HepG2 (cell line): Measurements from ENCODE around the gene PPOX. TPM values are rescaled to one million over a fixed set of nuclear protein-coding genes. Genes with fewer than 3 reads are reported as not detected.

ENCODE experiments used
- ATAC-seq: fragments of 200-7000 bp; cut with Tn5 transposase; 3 replicates; pipeline ENCODE4 v1.9.1; 2020; ENCODE audit warnings: mild to moderate bottlenecking, moderate library complexity
- BruUV-seq: library from RNA; stranded (reverse); fragments of 400-500 nt; replicated peaks from 2 replicates; lab custom pipeline; 2021; lab: Mats Ljungman, UMichigan
- CTCF ChIA-PET: fragments of 300-600 bp; formaldehyde crosslinking; extraction: SDS; loops from one replicate; lab custom pipeline; 2021; ENCODE audit warnings: low total read pairs, inconsistent platforms, low intra/inter-chr PET ratio; lab: Yijun Ruan, JAX
- POLR2A ChIA-PET: fragments of 350-600 bp; sonication (Branson Sonifier 250); formaldehyde crosslinking; loops from one replicate; lab custom pipeline; 2020; ENCODE audit warnings: antibody characterized with exemption, inconsistent platforms; lab: Yijun Ruan, JAX
- DNase-seq: peaks from one replicate; pipeline ENCODE4 v3.0.0-alpha.2; 2015; ENCODE audit warnings: low spot score
- FAIRE-seq: peaks from 3 replicates; lab custom pipeline; 2011; peaks lifted over from hg19 to GRCh38; lab: Jason Lieb, UNC
- H2AFZ ChIP-seq: one replicate; pipeline ENCODE4 v1.6.1; 2011; ENCODE audit warnings: low read length, inconsistent platforms
- H3K27ac ChIP-seq: fragments of 300-600 bp; 3 replicates; pipeline ENCODE4 v1.8.0; 2011; ENCODE audit warnings: mixed run types, mild to moderate bottlenecking, mixed read lengths, low read length, inconsistent platforms; ENCODE audit not compliant: insufficient read depth; ENCODE audit errors: extremely low read length
- H3K27me3 ChIP-seq, 2 experiments: fragments of 200-600 bp in 1 of 2; 2 replicates in 1 of 2; 3 replicates in 1 of 2; pipeline versions ENCODE4 v1.6.0 to v1.8.0; 2011; ENCODE audit warnings: low read length in 2 of 2, mild to moderate bottlenecking in 2 of 2, moderate library complexity in 2 of 2, inconsistent platforms in 1 of 2; ENCODE audit not compliant: insufficient read depth in 2 of 2, control insufficient read depth in 1 of 2
- H3K36me3 ChIP-seq, 2 experiments: fragments of 200-600 bp in 1 of 2; replicated peaks in 1 of 2; 2 replicates in 1 of 2; 3 replicates in 1 of 2; pipeline versions ENCODE4 v1.5.1 to v1.8.0; 2011; ENCODE audit warnings: low read length in 2 of 2, inconsistent platforms in 1 of 2; ENCODE audit not compliant: insufficient read depth in 2 of 2, control insufficient read depth in 1 of 2
- H3K4me1 ChIP-seq: 2 replicates; pipeline ENCODE4 v1.5.1; 2012; ENCODE audit warnings: low read length, inconsistent platforms; ENCODE audit not compliant: insufficient read depth
- H3K4me2 ChIP-seq: 2 replicates; pipeline ENCODE4 v1.6.0; 2011; ENCODE audit warnings: low read depth, low read length, inconsistent platforms
- H3K4me3 ChIP-seq, 3 experiments: fragments of 200-600 bp in 1 of 3; sonication (generic), shearing (Covaris generic) in 1 of 3; replicated peaks in 1 of 3; 2 replicates each; pipeline ENCODE4 v1.5.1; 2011 to 2016; ENCODE audit warnings: low read length in 3 of 3, inconsistent platforms in 2 of 3, low read depth in 2 of 3, mild to moderate bottlenecking in 2 of 3, control low read depth in 1 of 3, mixed read lengths in 1 of 3; ENCODE audit not compliant: insufficient read depth in 1 of 3
- H3K79me2 ChIP-seq: one replicate; pipeline ENCODE4 v1.6.1; 2011; ENCODE audit warnings: low read length, inconsistent platforms; ENCODE audit not compliant: insufficient read depth
- H3K9ac ChIP-seq: 2 replicates; pipeline ENCODE4 v1.6.0; 2011; ENCODE audit warnings: mild to moderate bottlenecking, low read depth, low read length, inconsistent platforms; ENCODE audit not compliant: insufficient read depth
- H3K9me3 ChIP-seq: 2 replicates; pipeline ENCODE4 v1.5.1; 2012; ENCODE audit warnings: mild to moderate bottlenecking, low read length
- H4K20me1 ChIP-seq: 2 replicates; pipeline ENCODE4 v1.6.0; 2011; ENCODE audit warnings: inconsistent platforms, mild to moderate bottlenecking, low read length, moderate library complexity; ENCODE audit not compliant: insufficient read depth
- ARID3A ChIP-seq: IDR thresholded peaks from 2 replicates; pipeline ENCODE4 v1.6.1; 2012; ENCODE audit warnings: low read depth, low read length, improper control_type of control experiment
- ASH2L ChIP-seq: fragments of 300-600, 200-600 bp; sonication (generic); IDR thresholded peaks from 2 replicates; pipeline ENCODE4 v1.7.0; 2017; ENCODE audit warnings: low read depth, mild to moderate bottlenecking, moderate library complexity, mixed read lengths, low read length; ENCODE audit not compliant: insufficient read length
- BCL6 ChIP-seq: IDR thresholded peaks from 2 replicates; pipeline ENCODE4 v1.6.1; 2016; ENCODE audit warnings: missing genetic modification reagents, missing compliant biosample characterization
- BORCS8-MEF2B ChIP-seq: sonication (generic); formaldehyde crosslinking; IDR thresholded peaks from 2 replicates; pipeline ENCODE4 v1.8.0; 2022; ENCODE audit warnings: mild to moderate bottlenecking, missing genetic modification reagents
- FOXA1 ChIP-seq, 2 experiments: fragments of 450-650 bp in 1 of 2; sonication (generic) in 1 of 2; formaldehyde crosslinking in 1 of 2; IDR thresholded peaks; 2 replicates each; pipeline versions ENCODE4 v1.4.0 to v1.6.1; 2016 to 2020; ENCODE audit warnings: missing genetic modification reagents in 1 of 2
- MAZ ChIP-seq, 2 experiments: sonication (generic) in 1 of 2; formaldehyde crosslinking in 1 of 2; IDR thresholded peaks; 2 replicates each; pipeline versions ENCODE4 v1.5.0 to v1.6.1; 2012 to 2020; ENCODE audit warnings: low read depth in 2 of 2, mild to moderate bottlenecking in 2 of 2, borderline replicate concordance in 1 of 2, improper control_type of control experiment in 1 of 2, low read length in 1 of 2, missing genetic modification reagents in 1 of 2, moderate library complexity in 1 of 2
- PHF21A ChIP-seq: sonication (generic); formaldehyde crosslinking; IDR thresholded peaks from 2 replicates; pipeline ENCODE4 v1.5.0; 2020; ENCODE audit warnings: mild to moderate bottlenecking, missing genetic modification reagents
- POLR2AphosphoS5 ChIP-seq: IDR thresholded peaks from 2 replicates; pipeline ENCODE4 v1.6.1; 2012; ENCODE audit warnings: low read depth, low read length
- PRMT3 ChIP-seq: sonication (generic); formaldehyde crosslinking; IDR thresholded peaks from 2 replicates; pipeline ENCODE4 v1.8.1; 2022; ENCODE audit warnings: low read depth, mild to moderate bottlenecking, moderate library complexity, missing genetic modification reagents, borderline replicate concordance
- REL ChIP-seq: sonication (generic); formaldehyde crosslinking; conservative IDR thresholded peaks from 2 replicates; pipeline ENCODE4 v1.8.0; 2022; ENCODE audit warnings: mild to moderate bottlenecking, missing genetic modification reagents, moderate library complexity
- ZBTB42 ChIP-seq: sonication (generic); formaldehyde crosslinking; IDR thresholded peaks from 2 replicates; pipeline ENCODE4 v1.5.0; 2020; ENCODE audit warnings: mild to moderate bottlenecking, missing genetic modification reagents
- ZKSCAN1 ChIP-seq: fragments of 150-350 bp; IDR thresholded peaks from 2 replicates; pipeline ENCODE4 v1.6.1; 2014; ENCODE audit warnings: low read length
- WGBS: methylation state at CpG from one replicate; pipeline ENCODE4 v1.1.6; 2017; ENCODE audit warnings: low lambda C conversion rate; 5-methylcytosine and 5-hydroxymethylcytosine counted together
- in situ Hi-C: cut with HindIII; loops from 2 replicates; pipeline ENCODE4 v1.10.0; 2017; ENCODE audit warnings: low pct_unique_long_range_greater_than_20kb; ENCODE audit not compliant: extremely low pct_ligation_motif_present
- intact Hi-C: fragments of 100-400 bp; cut with micrococcal nuclease; formaldehyde crosslinking; loops from one replicate; pipeline ENCODE4 v1.10.0; 2022; ENCODE audit not compliant: unreplicated experiment
- polyA plus RNA-seq, 8 experiments: library from polyadenylated mRNA; depleted of rRNA in 3 of 8; stranded (reverse) in 7 of 8; unstranded in 1 of 8; fragments of >200 nt; fragmentation: Illumina TruSeq in 4 of 8; extraction: Trizol in 4 of 8; gene quantifications; 2 replicates each; pipeline versions ENCODE4 v1.2.1 to v1.2.3, GENCODE V29; 2011 to 2016; ENCODE audit warnings: low read depth in 4 of 8, missing spikeins in 1 of 8, mixed read lengths in 1 of 8; ENCODE audit not compliant: insufficient read depth in 1 of 8
- total RNA-seq, 5 experiments: library from RNA; depleted of rRNA; stranded (reverse); fragments of >200 nt; fragmentation: Illumina TruSeq; extraction: Trizol; gene quantifications; 2 replicates each; pipeline ENCODE4 v1.2.3, GENCODE V29; 2016; ENCODE audit warnings: low read depth in 1 of 5
- TF ChIP-seq, protein P1 (sequence below): sonication (generic); formaldehyde crosslinking; IDR thresholded peaks from 2 replicates; pipeline ENCODE4 v1.9.0; 2021; ENCODE audit warnings: missing genetic modification reagents, borderline replicate concordance
- TF ChIP-seq, protein P2 (sequence below): sonication (generic); formaldehyde crosslinking; IDR thresholded peaks from 2 replicates; pipeline ENCODE4 v1.5.0; 2020; ENCODE audit warnings: missing genetic modification reagents
- TF ChIP-seq, protein P3 (sequence below): sonication (generic); IDR thresholded peaks from 2 replicates; pipeline ENCODE4 v1.6.1; 2016; ENCODE audit warnings: low read depth, borderline replicate concordance

Gene PPOX
- total and polyA plus RNA-seq, 2 of the 13 experiments (the other 11 are each of a cell fraction or from before 2014, with no cell fraction given), result 15.5 to 27.7 TPM

DNA sequence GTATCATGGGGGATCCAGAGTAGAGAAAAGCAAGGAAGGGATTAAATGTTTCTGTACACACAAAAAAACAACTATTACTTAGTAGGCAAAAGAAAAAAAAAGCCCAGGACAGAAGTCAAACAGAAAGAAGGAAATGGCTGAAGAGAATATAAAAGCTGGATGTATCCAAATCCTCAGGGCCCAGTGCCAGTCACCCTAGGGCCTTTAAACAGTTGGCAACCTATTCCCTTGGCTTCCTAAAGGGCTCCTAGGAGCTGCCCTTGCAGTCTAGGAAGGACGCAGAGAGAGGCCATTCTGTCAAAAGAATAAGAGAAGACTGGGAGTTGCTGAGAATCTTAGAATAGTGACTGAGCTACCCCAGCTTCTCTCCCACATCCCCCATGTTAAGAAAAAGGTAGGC lies 6.1 kb downstream of the PPOX start (continued):
- TF ChIP-seq, protein P1, sequence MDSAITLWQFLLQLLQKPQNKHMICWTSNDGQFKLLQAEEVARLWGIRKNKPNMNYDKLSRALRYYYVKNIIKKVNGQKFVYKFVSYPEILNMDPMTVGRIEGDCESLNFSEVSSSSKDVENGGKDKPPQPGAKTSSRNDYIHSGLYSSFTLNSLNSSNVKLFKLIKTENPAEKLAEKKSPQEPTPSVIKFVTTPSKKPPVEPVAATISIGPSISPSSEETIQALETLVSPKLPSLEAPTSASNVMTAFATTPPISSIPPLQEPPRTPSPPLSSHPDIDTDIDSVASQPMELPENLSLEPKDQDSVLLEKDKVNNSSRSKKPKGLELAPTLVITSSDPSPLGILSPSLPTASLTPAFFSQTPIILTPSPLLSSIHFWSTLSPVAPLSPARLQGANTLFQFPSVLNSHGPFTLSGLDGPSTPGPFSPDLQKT (CRISPR knock-in tag), result no peak
- no peak for TF ChIP-seq BORCS8-MEF2B (CRISPR knock-in tag)
- no peak for TF ChIP-seq PRMT3 (CRISPR knock-in tag)
- no peak for TF ChIP-seq MAZ (IDR thresholded peaks at IDR 0.05; ENCODE audit: borderline replicate concordance, low read depth, low read length)
- no peak for TF ChIP-seq MAZ (CRISPR knock-in tag; IDR thresholded peaks at IDR 0.05; ENCODE audit: low read depth)
- TF ChIP-seq, all 625 proteins: peak for 0

GRCh38 chr1:161172776-161173376 lies 6.7 kb downstream of the PPOX start:
- CTCF ChIA-PET, result no interaction called here
- in situ Hi-C loops, result no loop called here
- TF ChIP-seq PHF21A (no peak), REL (CRISPR knock-in tag) (no peak), POLR2AphosphoS5 (no peak), ZKSCAN1 (no peak), ARID3A (no peak), ASH2L (no peak), ZBTB42 (no peak), FOXA1 (IDR thresholded peaks at IDR 0.05) (no peak), FOXA1 (CRISPR knock-in tag; IDR thresholded peaks at IDR 0.05) (no peak), BCL6 (CRISPR knock-in tag) (no peak)
- TF ChIP-seq, protein P2, sequence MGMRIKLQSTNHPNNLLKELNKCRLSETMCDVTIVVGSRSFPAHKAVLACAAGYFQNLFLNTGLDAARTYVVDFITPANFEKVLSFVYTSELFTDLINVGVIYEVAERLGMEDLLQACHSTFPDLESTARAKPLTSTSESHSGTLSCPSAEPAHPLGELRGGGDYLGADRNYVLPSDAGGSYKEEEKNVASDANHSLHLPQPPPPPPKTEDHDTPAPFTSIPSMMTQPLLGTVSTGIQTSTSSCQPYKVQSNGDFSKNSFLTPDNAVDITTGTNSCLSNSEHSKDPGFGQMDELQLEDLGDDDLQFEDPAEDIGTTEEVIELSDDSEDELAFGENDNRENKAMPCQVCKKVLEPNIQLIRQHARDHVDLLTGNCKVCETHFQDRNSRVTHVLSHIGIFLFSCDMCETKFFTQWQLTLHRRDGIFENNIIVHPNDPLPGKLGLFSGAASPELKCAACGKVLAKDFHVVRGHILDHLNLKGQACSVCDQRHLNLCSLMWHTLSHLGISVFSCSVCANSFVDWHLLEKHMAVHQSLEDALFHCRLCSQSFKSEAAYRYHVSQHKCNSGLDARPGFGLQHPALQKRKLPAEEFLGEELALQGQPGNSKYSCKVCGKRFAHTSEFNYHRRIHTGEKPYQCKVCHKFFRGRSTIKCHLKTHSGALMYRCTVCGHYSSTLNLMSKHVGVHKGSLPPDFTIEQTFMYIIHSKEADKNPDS (CRISPR knock-in tag), result no peak
- TF ChIP-seq, protein P3, sequence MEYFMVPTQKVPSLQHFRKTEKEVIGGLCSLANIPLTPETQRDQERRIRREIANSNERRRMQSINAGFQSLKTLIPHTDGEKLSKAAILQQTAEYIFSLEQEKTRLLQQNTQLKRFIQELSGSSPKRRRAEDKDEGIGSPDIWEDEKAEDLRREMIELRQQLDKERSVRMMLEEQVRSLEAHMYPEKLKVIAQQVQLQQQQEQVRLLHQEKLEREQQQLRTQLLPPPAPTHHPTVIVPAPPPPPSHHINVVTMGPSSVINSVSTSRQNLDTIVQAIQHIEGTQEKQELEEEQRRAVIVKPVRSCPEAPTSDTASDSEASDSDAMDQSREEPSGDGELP, result no peak

More at GRCh38 chr1:161172776-161173376, 6.7 kb downstream of the PPOX start:
- H2AFZ ChIP-seq, result no peak overlapping the region
- no TSS peak for BruUV-seq
- H4K20me1 ChIP-seq, result no peaks in the 10 kb centered on the region
- no peak overlapping the region for H3K9ac ChIP-seq
- no peaks in the 10 kb centered on the region for H3K9me3 ChIP-seq
- DNase-seq (no peak), ATAC-seq (no peak), FAIRE-seq (no peak)
- POLR2A ChIA-PET, result no interaction called here
- intact Hi-C loops, result no loop called here
- H3K36me3 ChIP-seq, result peaks cover 11 to 43% of the 10 kb centered on the region in 2 experiments
- peaks cover 10% of the 10 kb centered on the region for H3K79me2 ChIP-seq
- 88% methylated on average over 4 of the region's 4 CpGs for WGBS
- H3K4me3 ChIP-seq, result no peak overlapping the region
- peaks cover 13% of the 10 kb centered on the region for H3K4me1 ChIP-seq
- no peak overlapping the region for H3K4me2 ChIP-seq
- no peaks in the 10 kb centered on the region; a peak in 1 of 5 replicates for H3K27me3 ChIP-seq
- H3K27ac ChIP-seq, result no peak overlapping the region
